Measurements from ENCODE around the gene CLUH.
"Not testable (repeated sequence)": the region's sequence is repeated elsewhere in the genome, so short reads cannot be mapped to it uniquely, and the experiment has no call there.

Gene CLUH

DNA sequence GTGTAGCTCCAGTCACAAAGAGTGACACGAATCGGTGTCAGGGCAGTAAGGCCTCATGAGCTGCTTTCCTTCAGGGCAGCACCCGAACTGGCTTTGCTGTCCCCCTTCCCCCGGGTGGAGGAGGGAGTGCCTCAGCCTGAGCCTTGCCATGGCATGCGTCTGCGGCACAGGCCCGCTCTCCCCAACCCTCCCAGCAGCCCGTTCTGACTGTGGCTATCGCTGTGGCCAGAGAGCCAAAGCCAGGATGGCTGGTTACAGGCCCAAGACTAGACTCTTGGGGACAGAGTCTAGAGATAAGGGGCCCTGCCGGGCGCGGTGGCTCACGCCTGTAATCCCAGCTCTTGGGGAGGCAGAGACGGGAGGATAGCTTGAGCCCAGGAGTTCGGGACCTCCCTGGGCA lies 25.9 kb downstream of the CLUH start:
- no peak for DNase-seq

DNA sequence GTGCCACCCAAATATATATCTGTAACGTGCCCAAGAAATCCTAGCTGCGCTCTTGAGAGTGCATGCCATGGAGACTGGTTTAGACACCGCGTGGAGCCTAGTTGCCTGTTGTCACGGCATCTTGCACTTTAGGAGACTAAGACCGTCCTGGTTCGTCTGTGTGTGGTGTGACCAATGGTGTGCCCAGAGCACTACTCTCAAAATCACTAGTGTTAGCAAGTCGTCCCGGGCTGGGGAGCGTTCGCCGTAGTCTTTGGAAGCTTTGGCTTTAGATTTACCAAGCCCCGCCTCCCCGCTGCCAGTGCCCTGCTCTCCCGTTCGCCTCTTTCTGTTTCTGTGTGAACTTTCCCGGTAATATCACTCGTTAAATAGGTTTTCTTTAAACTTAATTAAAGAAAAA lies 27.0 kb downstream of the CLUH start:
- no peak for DNase-seq

DNA sequence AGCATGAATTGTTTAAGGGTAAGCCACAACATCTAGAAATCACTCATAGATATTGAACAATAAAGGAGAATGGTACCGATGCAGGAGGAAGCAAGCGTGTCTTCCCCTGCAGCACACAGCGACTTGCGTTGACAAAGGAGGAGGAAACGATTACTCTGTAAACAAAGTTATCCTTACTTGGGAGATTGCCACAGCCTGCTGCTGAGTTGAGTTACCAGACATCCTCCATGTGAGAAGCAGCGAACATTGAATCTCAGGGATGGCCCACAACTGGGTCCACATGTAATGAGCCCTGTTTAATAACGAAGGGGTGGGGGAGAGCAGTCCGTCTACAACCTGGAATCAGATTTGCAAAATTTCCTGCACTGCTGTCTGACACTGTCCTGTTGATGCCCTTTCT lies 27.7 kb downstream of the CLUH start:
- DNase-seq: no peak

DNA sequence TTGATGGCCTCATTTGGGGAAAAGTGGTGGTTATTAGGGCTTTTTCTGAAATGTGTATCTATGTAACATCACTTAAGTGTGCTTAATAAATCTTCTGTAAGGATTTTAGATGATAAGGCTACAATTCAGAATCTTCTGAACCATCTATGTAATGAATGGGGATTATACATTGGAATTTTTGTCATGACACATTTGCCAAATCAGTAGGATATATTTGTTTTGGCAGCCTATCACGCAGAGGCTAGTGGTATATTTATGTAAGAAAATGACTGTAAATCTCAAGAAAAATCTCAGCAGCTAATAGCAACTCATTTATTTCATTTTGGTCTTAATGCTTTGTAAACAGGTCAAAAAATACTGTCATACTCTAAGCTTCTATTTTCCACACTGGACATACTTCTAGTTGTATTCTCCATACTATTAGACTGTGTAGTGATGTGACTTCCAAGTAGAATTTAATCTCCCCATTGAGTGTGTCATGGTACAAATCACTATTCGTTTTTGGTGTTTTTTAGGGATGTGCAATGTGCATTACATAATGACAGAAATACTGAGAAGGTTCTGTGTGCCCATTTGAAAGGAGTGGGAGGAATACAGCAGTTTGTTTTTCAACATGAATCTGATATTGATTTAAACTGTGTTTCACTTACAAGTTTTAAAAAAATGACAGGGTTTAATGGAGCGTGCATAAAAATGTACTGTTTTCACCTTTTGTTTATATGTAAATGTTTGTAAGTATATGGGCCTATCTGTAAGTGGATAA lies 29.2 kb downstream of the CLUH start:
- DNase-seq: no peak

DNA sequence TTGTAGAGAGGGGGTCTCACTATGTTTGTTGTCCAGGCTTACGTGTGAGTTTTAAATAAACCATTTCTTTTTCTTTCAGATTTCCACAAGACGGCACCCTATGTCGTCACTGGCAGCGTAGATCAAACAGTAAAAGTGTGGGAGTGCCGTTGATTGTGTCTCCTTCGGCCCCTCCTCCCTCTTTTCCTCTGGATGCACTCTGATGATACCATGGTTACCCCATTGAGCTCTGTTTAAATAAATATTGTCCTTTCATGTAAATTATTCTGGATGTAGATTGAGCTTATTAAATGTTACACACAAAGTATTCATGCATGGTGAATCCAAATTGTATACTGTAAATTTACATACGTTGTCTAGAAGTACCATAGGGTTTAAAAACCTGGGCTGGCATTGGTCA lies 29.9 kb downstream of the CLUH start:
- no peak for DNase-seq

DNA sequence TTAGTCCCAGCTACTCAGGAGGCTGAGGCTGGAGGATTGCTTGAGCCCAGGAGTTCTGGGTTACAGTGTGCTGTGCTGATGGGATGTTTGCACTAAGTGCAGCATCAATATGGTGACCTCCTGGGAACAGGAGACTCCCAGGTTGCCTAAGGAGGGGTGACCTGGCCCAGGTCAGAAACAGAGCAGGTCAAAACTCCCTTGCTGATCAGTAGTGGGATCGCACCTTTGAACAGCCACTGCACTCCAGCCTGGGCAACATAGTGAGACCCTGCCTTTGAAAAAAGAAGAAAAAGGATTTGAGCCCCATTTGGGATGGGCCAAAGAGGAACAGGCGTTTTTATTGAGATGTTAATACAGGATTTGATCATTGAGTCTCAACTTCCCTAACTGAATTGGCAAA lies 30.6 kb downstream of the CLUH start:
- DNase-seq: no peak

DNA sequence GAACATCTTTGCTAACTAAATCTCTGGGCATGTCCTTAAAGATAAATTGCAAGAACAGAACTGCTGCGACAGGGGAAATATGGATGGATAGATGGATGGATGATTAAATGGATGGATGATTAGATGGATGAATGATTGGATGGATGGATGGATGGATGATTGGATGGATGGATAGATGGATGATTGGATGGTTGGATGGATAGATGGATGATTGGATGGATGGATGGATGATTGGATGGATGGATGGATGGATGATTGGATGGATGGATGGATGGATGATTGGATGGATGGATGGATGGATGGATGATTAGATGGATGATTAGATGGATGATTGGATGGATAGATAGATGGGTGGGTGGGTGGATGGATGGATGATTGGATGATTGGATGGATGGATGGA lies 32.3 kb downstream of the CLUH start:
- DNase-seq: not testable (repeated sequence)

DNA sequence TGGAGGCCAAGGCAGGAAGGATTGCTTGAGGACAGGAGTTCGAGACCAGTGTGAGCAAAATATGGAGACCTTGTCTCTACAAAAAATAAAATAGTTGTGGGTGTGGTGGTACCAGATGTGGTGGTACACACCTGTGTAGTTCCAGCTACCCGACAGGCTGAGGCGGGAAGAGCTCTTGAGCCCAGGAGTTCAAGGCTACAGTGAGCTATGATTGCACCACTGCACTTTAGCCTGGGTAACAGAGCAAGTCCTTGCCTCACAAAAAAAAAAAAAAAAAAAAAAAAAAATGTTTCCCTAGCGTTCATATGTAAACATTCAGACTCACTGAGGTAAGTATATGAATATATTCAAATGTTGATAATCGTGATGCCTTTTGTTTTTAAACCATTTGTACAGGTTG lies 39.5 kb downstream of the CLUH start:
- DNase-seq: no peak

DNA sequence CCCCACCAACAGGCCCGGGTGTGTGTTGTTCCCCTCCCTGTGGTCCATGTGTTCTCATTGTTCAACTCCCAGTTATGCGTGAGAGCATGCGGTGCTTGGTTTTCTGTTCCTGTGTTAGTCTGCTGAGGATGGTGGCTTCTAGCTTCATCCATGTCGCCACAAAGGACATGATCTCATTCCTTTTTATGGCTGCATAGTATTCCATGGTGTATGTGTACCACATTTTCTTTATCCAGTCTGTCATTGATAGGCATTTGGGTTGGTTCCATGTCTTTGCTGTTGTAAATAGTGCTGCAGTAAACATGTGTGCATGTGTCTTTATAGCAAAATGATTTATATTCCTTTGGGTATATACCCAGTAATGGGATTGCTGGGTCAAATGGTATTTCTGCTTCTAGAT lies 51.2 kb downstream of the CLUH start:
- not testable (repeated sequence) for DNase-seq

DNA sequence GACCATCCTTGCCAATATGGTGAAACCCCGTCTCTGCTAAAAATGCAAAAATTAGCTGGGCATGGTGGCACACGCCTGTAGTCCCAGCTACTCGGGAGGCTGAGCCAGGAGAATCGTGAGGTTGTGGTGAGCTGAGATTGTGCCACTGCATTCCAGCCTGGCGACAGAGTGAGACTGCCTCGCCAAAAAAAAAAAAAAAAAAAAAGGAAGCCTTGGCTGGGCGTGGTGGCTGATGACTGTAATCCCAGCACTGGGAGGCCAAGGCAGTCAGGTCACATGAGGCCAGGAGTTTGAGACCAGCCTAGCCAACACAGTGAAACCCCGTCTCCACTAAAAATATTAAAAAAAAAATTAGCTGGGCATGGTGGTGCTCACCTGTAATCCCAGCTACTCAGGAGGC lies 52.2 kb downstream of the CLUH start:
- not testable (repeated sequence) for DNase-seq

DNA sequence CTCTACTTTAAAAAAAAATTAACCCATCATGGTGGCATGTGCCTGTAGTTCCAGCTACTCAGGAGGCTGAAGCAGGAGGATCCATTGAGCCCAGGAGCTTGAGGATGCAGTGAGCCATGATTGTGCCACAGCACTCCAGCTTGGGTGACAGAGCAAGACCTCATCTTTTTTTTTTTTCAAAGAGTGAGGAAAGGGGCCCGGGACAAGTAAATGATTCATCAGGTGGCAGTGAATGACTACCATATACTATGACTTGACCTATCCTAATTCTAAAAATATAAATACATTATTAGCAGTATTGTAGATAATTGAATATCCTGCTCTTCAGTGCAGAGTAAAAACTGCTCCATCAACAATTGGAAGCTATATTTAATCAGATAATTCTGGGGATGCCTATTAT lies 55.3 kb downstream of the CLUH start:
- DNase-seq: no peak

DNA sequence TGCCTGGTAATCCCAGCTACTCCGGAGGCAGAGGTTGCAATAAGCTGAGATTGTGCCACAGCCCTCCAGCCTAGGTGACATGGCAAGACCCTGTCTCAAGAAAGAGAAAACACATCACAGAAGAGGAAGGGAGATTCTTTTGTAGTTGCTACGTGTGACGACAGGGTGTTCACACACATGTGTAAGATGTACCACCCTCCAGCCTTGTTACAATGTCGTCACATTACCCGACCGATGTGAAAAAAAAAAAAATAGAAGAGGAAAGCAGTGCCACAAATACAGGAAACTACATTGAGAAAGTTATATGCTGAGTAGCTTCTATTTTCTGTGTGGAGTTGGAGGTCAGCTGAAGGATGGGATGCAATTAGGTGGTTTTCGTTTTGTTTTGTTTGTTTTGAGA lies 56.0 kb downstream of the CLUH start:
- DNase-seq: no peak

DNA sequence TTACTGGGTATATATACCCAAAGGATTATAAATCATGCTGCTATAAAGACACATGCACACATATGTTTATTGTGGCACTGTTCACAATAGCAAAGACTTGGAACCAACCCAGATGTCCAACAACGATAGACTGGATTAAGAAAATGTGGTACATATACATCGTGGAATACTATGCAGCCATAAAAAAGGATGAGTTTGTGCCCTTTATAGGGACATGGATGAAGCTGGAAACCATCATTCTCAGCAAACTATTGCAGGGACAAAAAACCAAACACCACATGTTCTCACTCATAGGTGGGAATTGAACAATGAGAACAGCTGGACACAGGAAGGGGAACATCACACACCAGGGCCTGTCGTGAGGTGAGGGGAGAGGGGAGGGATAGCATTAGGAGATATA lies 58.7 kb downstream of the CLUH start:
- DNase-seq: not testable (repeated sequence)

DNA sequence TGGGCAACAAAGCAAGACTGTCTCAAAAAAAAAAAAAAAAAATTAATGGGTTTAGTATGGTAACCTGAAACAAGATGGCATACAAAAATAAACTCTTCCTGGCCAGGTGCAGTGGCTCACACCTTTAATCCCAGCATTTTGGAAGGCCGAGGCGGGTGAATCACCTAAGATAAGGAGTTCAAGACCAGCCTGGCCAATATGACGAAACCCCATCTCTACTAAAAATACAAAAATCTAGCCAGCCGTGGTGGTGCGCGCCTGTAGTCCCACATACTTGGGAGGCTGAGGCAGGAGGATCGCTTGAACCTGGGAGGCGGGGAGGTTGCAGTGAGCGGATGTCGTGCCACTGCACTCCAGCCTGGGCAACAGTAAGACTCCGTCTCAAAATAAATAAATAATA lies 62.4 kb downstream of the CLUH start:
- DNase-seq: no peak

DNA sequence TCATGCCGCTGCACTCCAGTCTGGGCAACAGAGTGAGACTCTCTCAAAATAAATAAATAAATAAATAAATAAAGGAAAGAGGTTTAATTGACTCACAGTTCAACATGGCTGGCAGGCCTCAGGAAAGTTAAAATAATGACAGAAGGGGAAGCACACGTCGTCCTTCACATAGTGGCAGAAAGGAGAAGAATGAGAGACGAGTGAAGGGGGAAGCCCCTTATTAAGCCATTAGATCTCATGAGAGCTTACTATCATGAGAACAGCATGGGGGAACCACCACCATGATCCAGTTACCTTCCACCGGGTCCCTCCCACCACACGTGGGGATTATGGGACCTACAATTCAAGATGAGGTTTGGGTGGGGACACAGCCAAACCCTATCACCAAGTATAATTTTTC lies 63.6 kb downstream of the CLUH start:
- DNase-seq: no peak

DNA sequence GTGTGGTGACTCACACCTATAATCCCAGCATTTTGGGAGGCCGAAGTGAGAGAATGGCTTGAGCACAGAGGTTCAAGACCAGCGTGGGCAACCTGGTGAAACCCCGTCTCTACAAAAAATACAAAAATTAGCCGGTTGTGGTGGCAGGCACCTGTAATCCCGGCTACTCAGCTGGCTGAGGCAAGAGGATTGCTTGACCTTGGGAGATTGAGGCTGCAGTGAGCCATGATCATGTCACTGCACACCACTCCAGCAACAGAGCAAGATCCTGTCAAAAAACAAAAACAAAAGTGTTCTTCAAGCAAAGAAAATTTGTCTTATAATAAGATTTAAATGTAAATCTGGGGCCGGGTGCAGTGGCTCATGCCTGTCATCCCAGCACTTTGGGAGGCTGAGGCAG lies 66.6 kb downstream of the CLUH start:
- DNase-seq: no peak
